ENCODE measurements around the gene MTR. TPM values are rescaled to one million over a fixed set of nuclear protein-coding genes. Genes with fewer than 3 reads are reported as not detected.

Gene MTR
- total and polyA plus RNA-seq, 9 of the 15 experiments (the other 6 are each of a cell fraction or from before 2014, with no cell fraction given): 3.4 to 44.3 (median 20.3) TPM

DNA sequence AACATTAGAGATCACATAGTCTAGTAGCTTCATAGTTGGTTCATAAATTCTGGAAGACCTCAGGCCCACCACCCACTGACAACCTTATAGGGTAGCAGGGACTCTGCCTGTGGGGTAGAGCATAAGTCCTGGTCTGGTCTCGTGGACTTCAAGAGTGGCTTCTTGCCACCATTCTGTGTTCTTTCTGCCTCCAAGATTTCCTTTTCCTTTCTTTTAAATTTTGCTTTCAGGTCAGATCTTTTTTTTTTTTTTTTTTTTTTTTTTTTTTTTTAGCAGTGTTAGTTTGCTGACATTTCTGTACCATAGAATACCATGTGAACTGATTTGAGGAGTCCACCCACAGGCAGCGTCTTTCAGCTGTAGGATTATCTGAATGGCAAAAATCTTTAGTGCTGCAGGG, 28.5 kb downstream of the MTR start:
- WGBS (ENCODE audit: insufficient coverage, low coverage, missing lambda C conversion rate): 88% methylated on average over 2 of the region's 2 CpGs
- Histone ChIP-seq H2AFZ (ENCODE audit: low read depth, low read length) (no peak overlapping the region), H3K9ac (ENCODE audit: insufficient read depth in 1 of 2, low read depth in 2 of 2, low read length in 2 of 2) (no peak overlapping the region), H3K4me2 (ENCODE audit: insufficient read depth, low read length) (no peak overlapping the region), H3K4me1 (replicated peaks in 1 of 2; ENCODE audit: control insufficient read depth in 2 of 2, insufficient read depth in 2 of 2, low read length in 2 of 2) (no peaks in the 10 kb centered on the region), H3K27ac (ENCODE audit: extremely low read depth, low read depth, low read length) (no peak overlapping the region), H4K20me1 (replicated peaks; ENCODE audit: control insufficient read depth, insufficient read depth, low read length) (no peaks in the 10 kb centered on the region), H3K27me3 (ENCODE audit: control insufficient read depth in 2 of 2, insufficient read depth in 2 of 2, low read length in 2 of 2) (no peaks in the 10 kb centered on the region), H3K4me3 (no peak overlapping the region), H3K36me3 (ENCODE audit: control insufficient read depth, insufficient read depth, low read length) (peaks cover 80% of the 10 kb centered on the region), H3K9me1 (ENCODE audit: control insufficient read depth, insufficient read depth, low read length) (no peaks in the 10 kb centered on the region), H3K79me2 (ENCODE audit: control insufficient read depth, insufficient read depth, low read length) (no peaks in the 10 kb centered on the region), H3K9me3 (replicated peaks; ENCODE audit: control insufficient read depth, insufficient read depth, low read depth, low read length) (no peaks in the 10 kb centered on the region)
- POLR2A ChIA-PET: interaction anchor here (0.6 to 0.7 kb wide), 2 partner anchors 34 to 1466 kb away, joined by 3 read pairs; no protein-coding TSS in a partner anchor
- ATAC-seq: no peak
- in situ Hi-C loops (cut with MboI) (no loop called here), intact Hi-C loops (cut with micrococcal nuclease) (no loop called here)
- CTCF ChIA-PET (ENCODE audit: low intra/inter-chr PET ratio): no interaction called here
- FAIRE-seq: no peak
- no peak for DNase-seq (ENCODE audit: extremely low read depth in 1 of 4, low spot score in 3 of 4)
- no TSS peak for BruUV-seq (replicated peaks)
- TF ChIP-seq NCOA4 (IDR thresholded peaks at IDR 0.05; ENCODE audit: partially characterized antibody) (no peak), HDAC3 (IDR thresholded peaks at IDR 0.05; ENCODE audit: borderline replicate concordance, partially characterized antibody) (no peak), STAT5B (CRISPR knock-in tag; IDR thresholded peaks at IDR 0.05) (no peak), GTF2F1 (IDR thresholded peaks at IDR 0.05; ENCODE audit: low read depth, low read length) (no peak), CBX8 (IDR thresholded peaks at IDR 0.05; ENCODE audit: borderline replicate concordance, extremely low read depth, low read depth, low read length, poor library complexity, severe bottlenecking) (no peak), CCNT2 (IDR thresholded peaks at IDR 0.05; ENCODE audit: borderline replicate concordance, extremely low read depth, insufficient read length, low read depth, low read length) (no peak), ETV1 (tag; conservative IDR thresholded peaks at IDR 0.05; ENCODE audit: low read depth) (no peak), RFX7 (CRISPR knock-in tag; IDR thresholded peaks at IDR 0.05) (no peak), ZC3H8 (IDR thresholded peaks at IDR 0.05) (no peak), SIRT6 (IDR thresholded peaks at IDR 0.05; ENCODE audit: low read depth, low read length) (no peak)
- TF ChIP-seq, protein P1, sequence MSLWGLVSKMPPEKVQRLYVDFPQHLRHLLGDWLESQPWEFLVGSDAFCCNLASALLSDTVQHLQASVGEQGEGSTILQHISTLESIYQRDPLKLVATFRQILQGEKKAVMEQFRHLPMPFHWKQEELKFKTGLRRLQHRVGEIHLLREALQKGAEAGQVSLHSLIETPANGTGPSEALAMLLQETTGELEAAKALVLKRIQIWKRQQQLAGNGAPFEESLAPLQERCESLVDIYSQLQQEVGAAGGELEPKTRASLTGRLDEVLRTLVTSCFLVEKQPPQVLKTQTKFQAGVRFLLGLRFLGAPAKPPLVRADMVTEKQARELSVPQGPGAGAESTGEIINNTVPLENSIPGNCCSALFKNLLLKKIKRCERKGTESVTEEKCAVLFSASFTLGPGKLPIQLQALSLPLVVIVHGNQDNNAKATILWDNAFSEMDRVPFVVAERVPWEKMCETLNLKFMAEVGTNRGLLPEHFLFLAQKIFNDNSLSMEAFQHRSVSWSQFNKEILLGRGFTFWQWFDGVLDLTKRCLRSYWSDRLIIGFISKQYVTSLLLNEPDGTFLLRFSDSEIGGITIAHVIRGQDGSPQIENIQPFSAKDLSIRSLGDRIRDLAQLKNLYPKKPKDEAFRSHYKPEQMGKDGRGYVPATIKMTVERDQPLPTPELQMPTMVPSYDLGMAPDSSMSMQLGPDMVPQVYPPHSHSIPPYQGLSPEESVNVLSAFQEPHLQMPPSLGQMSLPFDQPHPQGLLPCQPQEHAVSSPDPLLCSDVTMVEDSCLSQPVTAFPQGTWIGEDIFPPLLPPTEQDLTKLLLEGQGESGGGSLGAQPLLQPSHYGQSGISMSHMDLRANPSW (CRISPR knock-in tag; IDR thresholded peaks at IDR 0.05): no peak
- TF ChIP-seq, protein P2, sequence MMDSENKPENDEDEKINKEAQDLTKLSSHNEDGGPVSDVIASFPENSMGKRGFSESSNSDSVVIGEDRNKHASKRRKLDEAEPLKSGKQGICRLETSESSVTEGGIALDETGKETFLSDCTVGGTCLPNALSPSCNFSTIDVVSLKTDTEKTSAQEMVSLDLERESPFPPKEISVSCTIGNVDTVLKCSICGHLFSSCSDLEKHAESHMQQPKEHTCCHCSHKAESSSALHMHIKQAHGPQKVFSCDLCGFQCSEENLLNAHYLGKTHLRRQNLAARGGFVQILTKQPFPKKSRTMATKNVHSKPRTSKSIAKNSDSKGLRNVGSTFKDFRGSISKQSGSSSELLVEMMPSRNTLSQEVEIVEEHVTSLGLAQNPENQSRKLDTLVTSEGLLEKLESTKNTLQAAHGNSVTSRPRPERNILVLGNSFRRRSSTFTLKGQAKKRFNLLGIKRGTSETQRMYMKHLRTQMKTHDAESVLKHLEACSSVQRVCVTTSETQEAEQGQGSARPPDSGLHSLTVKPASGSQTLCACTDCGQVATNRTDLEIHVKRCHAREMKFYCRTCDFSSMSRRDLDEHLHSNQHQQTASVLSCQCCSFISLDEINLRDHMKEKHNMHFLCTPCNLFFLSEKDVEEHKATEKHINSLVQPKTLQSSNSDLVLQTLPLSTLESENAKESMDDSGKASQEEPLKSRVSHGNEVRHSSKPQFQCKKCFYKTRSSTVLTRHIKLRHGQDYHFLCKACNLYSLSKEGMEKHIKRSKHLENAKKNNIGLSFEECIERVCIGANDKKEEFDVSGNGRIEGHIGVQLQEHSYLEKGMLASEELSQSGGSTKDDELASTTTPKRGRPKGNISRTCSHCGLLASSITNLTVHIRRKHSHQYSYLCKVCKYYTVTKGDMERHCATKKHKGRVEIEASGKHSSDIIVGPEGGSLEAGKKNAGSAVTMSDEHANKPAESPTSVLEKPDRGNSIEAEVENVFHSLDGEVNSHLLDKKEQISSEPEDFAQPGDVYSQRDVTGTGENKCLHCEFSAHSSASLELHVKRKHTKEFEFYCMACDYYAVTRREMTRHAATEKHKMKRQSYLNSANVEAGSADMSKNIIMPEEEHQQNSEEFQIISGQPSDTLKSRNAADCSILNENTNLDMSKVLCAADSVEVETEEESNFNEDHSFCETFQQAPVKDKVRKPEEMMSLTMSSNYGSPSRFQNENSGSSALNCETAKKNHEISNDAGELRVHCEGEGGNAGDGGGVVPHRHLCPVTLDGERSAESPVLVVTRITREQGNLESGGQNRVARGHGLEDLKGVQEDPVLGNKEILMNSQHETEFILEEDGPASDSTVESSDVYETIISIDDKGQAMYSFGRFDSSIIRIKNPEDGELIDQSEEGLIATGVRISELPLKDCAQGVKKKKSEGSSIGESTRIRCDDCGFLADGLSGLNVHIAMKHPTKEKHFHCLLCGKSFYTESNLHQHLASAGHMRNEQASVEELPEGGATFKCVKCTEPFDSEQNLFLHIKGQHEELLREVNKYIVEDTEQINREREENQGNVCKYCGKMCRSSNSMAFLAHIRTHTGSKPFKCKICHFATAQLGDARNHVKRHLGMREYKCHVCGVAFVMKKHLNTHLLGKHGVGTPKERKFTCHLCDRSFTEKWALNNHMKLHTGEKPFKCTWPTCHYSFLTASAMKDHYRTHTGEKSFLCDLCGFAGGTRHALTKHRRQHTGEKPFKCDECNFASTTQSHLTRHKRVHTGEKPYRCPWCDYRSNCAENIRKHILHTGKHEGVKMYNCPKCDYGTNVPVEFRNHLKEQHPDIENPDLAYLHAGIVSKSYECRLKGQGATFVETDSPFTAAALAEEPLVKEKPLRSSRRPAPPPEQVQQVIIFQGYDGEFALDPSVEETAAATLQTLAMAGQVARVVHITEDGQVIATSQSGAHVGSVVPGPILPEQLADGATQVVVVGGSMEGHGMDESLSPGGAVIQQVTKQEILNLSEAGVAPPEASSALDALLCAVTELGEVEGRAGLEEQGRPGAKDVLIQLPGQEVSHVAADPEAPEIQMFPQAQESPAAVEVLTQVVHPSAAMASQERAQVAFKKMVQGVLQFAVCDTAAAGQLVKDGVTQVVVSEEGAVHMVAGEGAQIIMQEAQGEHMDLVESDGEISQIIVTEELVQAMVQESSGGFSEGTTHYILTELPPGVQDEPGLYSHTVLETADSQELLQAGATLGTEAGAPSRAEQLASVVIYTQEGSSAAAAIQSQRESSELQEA (IDR thresholded peaks at IDR 0.05; ENCODE audit: low read depth): no peak

Measured in K562 (cell line).